DMS 273 (cell line): ENCODE results near the gene PPEF1.

ENCODE experiments used
- DNase-seq: peaks from one replicate; lab custom pipeline; 2025; ENCODE audit not compliant: unreplicated experiment; lab: John Stamatoyannopoulos, UW

Gene PPEF1

GRCh38 chrX:18875256-18875878 is 167.9 kb downstream of the PPEF1 start:
- peak; percentile 22 for DNase-seq

DNA sequence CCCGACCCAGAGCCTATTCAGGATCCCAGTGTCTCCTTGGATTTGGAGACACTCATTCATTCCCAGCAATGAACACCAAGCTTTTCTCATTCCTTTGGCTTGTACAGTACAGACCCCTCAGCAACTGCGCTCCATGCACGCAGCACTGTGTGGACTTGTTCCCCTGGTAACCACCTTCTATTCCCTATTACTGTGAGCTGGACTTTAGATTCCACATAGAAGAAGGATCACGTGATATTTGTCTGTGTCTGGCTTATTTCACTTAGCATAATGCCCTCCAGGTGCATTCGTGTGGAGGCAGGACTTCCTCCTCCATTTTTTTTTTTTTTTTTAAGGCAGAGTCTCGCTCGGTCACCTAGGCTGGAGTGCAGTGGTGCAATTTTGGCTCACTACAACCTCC is 170.0 kb downstream of the PPEF1 start:
- DNase-seq = no peak
